ENCODE measurements around the gene NOC3L.

DNA sequence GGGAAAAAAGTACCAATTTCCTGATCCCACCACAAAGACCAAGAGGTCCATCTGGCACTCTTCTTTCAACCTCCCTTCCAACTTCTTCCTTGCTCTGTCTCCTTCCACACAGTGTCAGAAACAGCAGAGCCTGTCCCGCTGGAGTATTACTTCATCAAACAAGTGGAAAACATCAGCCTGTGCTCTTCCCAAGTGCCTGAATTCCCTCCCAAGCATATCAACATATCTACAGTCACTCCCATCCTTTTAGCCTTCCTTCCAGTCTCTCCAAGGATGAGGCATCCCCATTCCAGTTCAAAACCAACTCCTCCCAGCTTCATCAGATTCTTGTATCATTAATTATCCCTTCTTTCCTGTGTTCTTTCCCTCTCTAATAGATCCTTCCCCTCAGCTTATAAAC lies 1.7 kb upstream of the NOC3L start:
- TF ChIP-seq ZNF565 (CRISPR knock-in tag; conservative IDR thresholded peaks at IDR 0.05; ENCODE audit: low read depth), result no peak
- TF ChIP-seq PATZ1 (CRISPR knock-in tag; IDR thresholded peaks at IDR 0.05; ENCODE audit: borderline replicate concordance), result no peak
- TF ChIP-seq PPARA (CRISPR knock-in tag; IDR thresholded peaks at IDR 0.05; ENCODE audit: borderline replicate concordance), result no peak
- TF ChIP-seq ZFP30 (CRISPR knock-in tag; IDR thresholded peaks at IDR 0.05), result no peak
- TF ChIP-seq SNAI2 (CRISPR knock-in tag; IDR thresholded peaks at IDR 0.05), result no peak
- no peak for TF ChIP-seq ZFP3 (CRISPR knock-in tag; IDR thresholded peaks at IDR 0.05)
- TF ChIP-seq, protein P1, sequence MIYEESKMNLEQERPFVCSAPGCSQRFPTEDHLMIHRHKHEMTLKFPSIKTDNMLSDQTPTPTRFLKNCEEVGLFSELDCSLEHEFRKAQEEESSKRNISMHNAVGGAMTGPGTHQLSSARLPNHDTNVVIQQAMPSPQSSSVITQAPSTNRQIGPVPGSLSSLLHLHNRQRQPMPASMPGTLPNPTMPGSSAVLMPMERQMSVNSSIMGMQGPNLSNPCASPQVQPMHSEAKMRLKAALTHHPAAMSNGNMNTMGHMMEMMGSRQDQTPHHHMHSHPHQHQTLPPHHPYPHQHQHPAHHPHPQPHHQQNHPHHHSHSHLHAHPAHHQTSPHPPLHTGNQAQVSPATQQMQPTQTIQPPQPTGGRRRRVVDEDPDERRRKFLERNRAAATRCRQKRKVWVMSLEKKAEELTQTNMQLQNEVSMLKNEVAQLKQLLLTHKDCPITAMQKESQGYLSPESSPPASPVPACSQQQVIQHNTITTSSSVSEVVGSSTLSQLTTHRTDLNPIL (CRISPR knock-in tag; IDR thresholded peaks at IDR 0.05; ENCODE audit: low read depth), result no peak
- no peak for TF ChIP-seq OSR1 (CRISPR knock-in tag; IDR thresholded peaks at IDR 0.05)

Measured in SK-N-SH treated with all-trans-retinoic acid at 6 μM for 48 hours (cell line).